Prostate gland (tissue), 2 donors: ENCODE measurements around the gene CABLES2.

Experiments
- CTCF ChIP-seq, 4 experiments: fragments of 200-600 bp in 2 of 4; fragments of 450-650 bp in 2 of 4; sonication (generic) in 2 of 4; IDR thresholded peaks; 1 replicate in 3 of 4; 2 replicates in 1 of 4; pipeline ENCODE4 v1.5.1; 2016 to 2019; ENCODE audit warnings: antibody characterized with exemption in 4 of 4, mild to moderate bottlenecking in 2 of 4, moderate library complexity in 2 of 4
- POLR2A ChIP-seq: fragments of 450-650 bp; IDR thresholded peaks from one replicate; pipeline ENCODE4 v1.6.1; 2016; ENCODE audit warnings: antibody characterized with exemption, mild to moderate bottlenecking

- TF ChIP-seq CTCF (IDR thresholded peaks at IDR 0.05) (no peak), POLR2A (no peak)
Observed at GRCh38 chr20:62362991-62363919, 43.8 kb downstream of the CABLES2 start.
